GM19239 (cell line): ENCODE measurements around the gene PPIL1.

Experiments
- DNase-seq: peaks from one replicate; pipeline ENCODE4 v3.0.0; 2011; ENCODE audit warnings: low spot score; ENCODE audit not compliant: insufficient read length
- FAIRE-seq: peaks from 2 replicates; lab custom pipeline; 2011; peaks lifted over from hg19 to GRCh38; lab: Jason Lieb, UNC

Gene PPIL1

GRCh38 chr6:36838896-36839748 lies 35.5 kb downstream of the PPIL1 start, which contains the start of gene CPNE5:
Gene CPNE5, minus strand, starts transcription at chr6:36839444. Its CDS starts 67 bp downstream, at chr6:36839377.
- DNase-seq: no peak
- FAIRE-seq: no peak

GRCh38 chr6:36837686-36838085 lies 36.9 kb downstream of the PPIL1 start:
- no peak for FAIRE-seq

GRCh38 chr6:36837022-36837339 lies 37.6 kb downstream of the PPIL1 start:
- no peak for DNase-seq
- no peak for FAIRE-seq

More at GRCh38 chr6:36837686-36838085, 36.9 kb downstream of the PPIL1 start:
- no peak for DNase-seq

GRCh38 chr6:36836111-36837021 lies 38.2 kb downstream of the PPIL1 start:
- DNase-seq: no peak
- FAIRE-seq: no peak

- FAIRE-seq (no peak), DNase-seq (no peak)
These were observed 39.8 kb downstream of the PPIL1 start for GRCh38 chr6:36834576-36835341.

GRCh38 chr6:36833182-36833789 lies 41.3 kb downstream of the PPIL1 start:
- FAIRE-seq (no peak), DNase-seq (no peak)

- no peak for FAIRE-seq
- DNase-seq: no peak
These were observed 42.3 kb downstream of the PPIL1 start for GRCh38 chr6:36832313-36832712.

- FAIRE-seq (no peak), DNase-seq (no peak)
These were observed 44.0 kb downstream of the PPIL1 start for GRCh38 chr6:36830577-36830976.

- FAIRE-seq (no peak), DNase-seq (no peak)
These were observed 44.6 kb downstream of the PPIL1 start for GRCh38 chr6:36829919-36830544.

GRCh38 chr6:36827261-36828079 lies 47.1 kb downstream of the PPIL1 start:
- no peak for FAIRE-seq
- no peak for DNase-seq

GRCh38 chr6:36826520-36827227 lies 47.9 kb downstream of the PPIL1 start:
- DNase-seq: no peak
- FAIRE-seq: no peak

GRCh38 chr6:36825994-36826393 lies 48.6 kb downstream of the PPIL1 start:
- DNase-seq (no peak), FAIRE-seq (no peak)

- no peak for DNase-seq
- FAIRE-seq: no peak
These were observed 49.2 kb downstream of the PPIL1 start for GRCh38 chr6:36825452-36825851.

- FAIRE-seq: no peak
- no peak for DNase-seq
These were observed 50.4 kb downstream of the PPIL1 start for GRCh38 chr6:36824253-36824652.

GRCh38 chr6:36823421-36824096 lies 51.0 kb downstream of the PPIL1 start:
- FAIRE-seq (no peak), DNase-seq (no peak)

- DNase-seq (no peak), FAIRE-seq (no peak)
These were observed 51.9 kb downstream of the PPIL1 start for GRCh38 chr6:36822506-36823269.
